K562 (cell line): ENCODE results near the gene PRKG1. TPM values are rescaled to one million over a fixed set of nuclear protein-coding genes. Genes with fewer than 3 reads are reported as not detected.

Experiments
- ATAC-seq: fragments of 200-7000 bp; cut with Tn5 transposase; 3 replicates; pipeline ENCODE4 v1.9.1; 2020; ENCODE audit warnings: moderate library complexity
- BruUV-seq: library from RNA; stranded (reverse); fragments of 400-500 nt; replicated peaks from 2 replicates; lab custom pipeline; 2021; lab: Mats Ljungman, UMichigan
- CTCF ChIA-PET: fragments of 300-600 bp; formaldehyde crosslinking; extraction: SDS; loops from one replicate; lab custom pipeline; 2021; ENCODE audit warnings: low intra/inter-chr PET ratio; lab: Yijun Ruan, JAX
- POLR2A ChIA-PET: fragments of 300-600, 350-650 bp; sonication (Branson Sonifier 250); formaldehyde crosslinking; extraction: SDS; loops from one replicate; lab custom pipeline; 2021; ENCODE audit warnings: antibody characterized with exemption, inconsistent platforms; lab: Yijun Ruan, JAX
- DNase-seq, 4 experiments: peaks; one replicate each; pipeline versions ENCODE4 v3.0.0 to v3.0.0-alpha.2; 2011 to 2018; ENCODE audit warnings: low spot score in 3 of 4, mixed read lengths in 3 of 4; ENCODE audit errors: extremely low read depth in 1 of 4
- FAIRE-seq: peaks from 2 replicates; lab custom pipeline; 2011; peaks lifted over from hg19 to GRCh38; lab: Jason Lieb, UNC
- H2AFZ ChIP-seq: 2 replicates; pipeline ENCODE4 v1.6.0; 2011; ENCODE audit warnings: low read depth, low read length, control low read depth, inconsistent platforms
- H3K27ac ChIP-seq: fragments of 200-600 bp; 3 replicates; pipeline ENCODE4 v1.8.0; 2011; ENCODE audit warnings: low read depth, mild to moderate bottlenecking, control low read depth, inconsistent platforms, low read length, moderate library complexity, mixed read lengths; ENCODE audit errors: extremely low read depth
- H3K27me3 ChIP-seq, 2 experiments: fragments of 300-600 bp in 1 of 2; 2 replicates in 1 of 2; 3 replicates in 1 of 2; pipeline versions ENCODE4 v1.6.0 to v1.8.0; 2011; ENCODE audit warnings: inconsistent platforms in 2 of 2, low read length in 2 of 2, mild to moderate bottlenecking in 1 of 2, mixed read lengths in 1 of 2, moderate library complexity in 1 of 2; ENCODE audit not compliant: control insufficient read depth in 2 of 2, insufficient read depth in 2 of 2
- H3K36me3 ChIP-seq: fragments of 300-600 bp; 3 replicates; pipeline ENCODE4 v1.8.0; 2011; ENCODE audit warnings: mild to moderate bottlenecking, low read length, inconsistent platforms; ENCODE audit not compliant: control insufficient read depth, insufficient read depth
- H3K4me1 ChIP-seq, 2 experiments: fragments of 200-600 bp in 1 of 2; replicated peaks in 1 of 2; 2 replicates in 1 of 2; 3 replicates in 1 of 2; pipeline versions ENCODE4 v1.5.1 to v1.8.0; 2011; ENCODE audit warnings: inconsistent platforms in 2 of 2, low read length in 2 of 2, mild to moderate bottlenecking in 1 of 2, mixed read lengths in 1 of 2, moderate library complexity in 1 of 2; ENCODE audit not compliant: control insufficient read depth in 2 of 2, insufficient read depth in 2 of 2
- H3K4me2 ChIP-seq: 2 replicates; pipeline ENCODE4 v1.6.1; 2011; ENCODE audit warnings: low read length, control low read depth, inconsistent platforms, mixed read lengths; ENCODE audit not compliant: insufficient read depth
- H3K4me3 ChIP-seq: fragments of 200-600 bp; sonication (generic), shearing (Covaris generic); 2 replicates; pipeline ENCODE4 v1.5.1; 2016; ENCODE audit warnings: control low read depth, inconsistent platforms
- H3K79me2 ChIP-seq: fragments of 200-600 bp; 3 replicates; pipeline ENCODE4 v1.8.0; 2011; ENCODE audit warnings: low read length, inconsistent platforms; ENCODE audit not compliant: control insufficient read depth, insufficient read depth
- H3K9ac ChIP-seq, 2 experiments: 2 replicates each; pipeline versions ENCODE4 v1.6.0 to v1.6.1; 2011; ENCODE audit warnings: low read depth in 2 of 2, low read length in 2 of 2, control low read depth in 1 of 2, inconsistent platforms in 1 of 2, mild to moderate bottlenecking in 1 of 2, mixed read lengths in 1 of 2; ENCODE audit not compliant: insufficient read depth in 1 of 2
- H3K9me1 ChIP-seq: one replicate; pipeline ENCODE4 v1.6.0; 2011; ENCODE audit warnings: inconsistent platforms, mild to moderate bottlenecking, low read length, moderate library complexity; ENCODE audit not compliant: control insufficient read depth, insufficient read depth
- H3K9me3 ChIP-seq: replicated peaks from 2 replicates; pipeline ENCODE4 v1.5.1; 2011; ENCODE audit warnings: low read depth, low read length, inconsistent platforms; ENCODE audit not compliant: control insufficient read depth, insufficient read depth
- H4K20me1 ChIP-seq: replicated peaks from 2 replicates; pipeline ENCODE4 v1.6.1; 2011; ENCODE audit warnings: low read length, inconsistent platforms, mixed read lengths; ENCODE audit not compliant: control insufficient read depth, insufficient read depth
- BRCA1 ChIP-seq, 2 experiments: fragments of 450-650 bp in 1 of 2; sonication (generic) in 1 of 2; formaldehyde crosslinking in 1 of 2; IDR thresholded peaks; 2 replicates each; pipeline versions ENCODE4 v1.5.0 to v1.6.1; 2017 to 2020; ENCODE audit warnings: mild to moderate bottlenecking in 1 of 2, missing genetic modification reagents in 1 of 2
- EP300 ChIP-seq: IDR thresholded peaks from 2 replicates; pipeline ENCODE4 v1.6.1; 2012; ENCODE audit warnings: low read length, improper control_type of control experiment
- FOXK1 ChIP-seq: sonication (generic); formaldehyde crosslinking; IDR thresholded peaks from 2 replicates; pipeline ENCODE4 v1.8.0; 2022; ENCODE audit warnings: missing genetic modification reagents, mild to moderate bottlenecking, borderline replicate concordance
- HMG20A ChIP-seq: fragments of 450-650 bp; formaldehyde crosslinking; conservative IDR thresholded peaks from 2 replicates; pipeline ENCODE4 v1.4.0; 2020; ENCODE audit warnings: mild to moderate bottlenecking, mixed read lengths
- ILK ChIP-seq: fragments of 450-650 bp; IDR thresholded peaks from 2 replicates; pipeline ENCODE4 v1.6.1; 2016; ENCODE audit warnings: missing genetic modification characterization, low read depth, mild to moderate bottlenecking, missing compliant biosample characterization, moderate library complexity, borderline replicate concordance
- MAFG ChIP-seq: fragments of 450-650 bp; conservative IDR thresholded peaks from 2 replicates; pipeline ENCODE4 v1.6.1; 2016; ENCODE audit warnings: missing genetic modification characterization, missing compliant biosample characterization
- NFIC ChIP-seq: fragments of 450-650 bp; IDR thresholded peaks from 2 replicates; pipeline ENCODE4 v1.6.1; 2017; ENCODE audit warnings: mild to moderate bottlenecking, inconsistent platforms
- NR3C1 ChIP-seq: sonication (generic); formaldehyde crosslinking; IDR thresholded peaks from 2 replicates; pipeline ENCODE4 v1.8.1; 2022; ENCODE audit warnings: missing genetic modification reagents
- PCBP1 ChIP-seq: fragments of 200-400 bp; formaldehyde crosslinking; IDR thresholded peaks from 2 replicates; pipeline ENCODE4 v1.6.1; 2018; ENCODE audit warnings: mild to moderate bottlenecking, low read depth, low read length; ENCODE audit not compliant: poor library complexity, severe bottlenecking
- POLR3A ChIP-seq: IDR thresholded peaks from 2 replicates; pipeline ENCODE4 v1.6.1; 2011; ENCODE audit warnings: borderline replicate concordance, mild to moderate bottlenecking, moderate library complexity; ENCODE audit not compliant: insufficient read length, insufficient read depth; ENCODE audit errors: extremely low read depth
- PRPF4 ChIP-seq: fragments of 200-400 bp; formaldehyde crosslinking; IDR thresholded peaks from one replicate; pipeline ENCODE4 v1.6.1; 2017; ENCODE audit warnings: low read length, low read depth, mild to moderate bottlenecking; ENCODE audit not compliant: insufficient read depth, poor library complexity, severe bottlenecking
- RCOR1 ChIP-seq, 2 experiments: IDR thresholded peaks; 2 replicates each; pipeline ENCODE4 v1.6.1; 2012; ENCODE audit warnings: low read depth in 2 of 2, low read length in 2 of 2, borderline replicate concordance in 1 of 2, improper control_type of control experiment in 1 of 2
- SMC3 ChIP-seq: conservative IDR thresholded peaks from 2 replicates; pipeline ENCODE4 v1.6.1; 2011; ENCODE audit warnings: low read depth, low read length, improper control_type of control experiment; ENCODE audit not compliant: insufficient read depth
- SRSF9 ChIP-seq: fragments of 200-400 bp; formaldehyde crosslinking; IDR thresholded peaks from 2 replicates; pipeline ENCODE4 v1.6.1; 2017; ENCODE audit warnings: low read depth, low read length, borderline replicate concordance
- TAF15 ChIP-seq: fragments of 200-400 bp; formaldehyde crosslinking; IDR thresholded peaks from 2 replicates; pipeline ENCODE4 v1.6.1; 2017; ENCODE audit warnings: mild to moderate bottlenecking, low read depth, low read length, moderate library complexity
- ZBED1 ChIP-seq: IDR thresholded peaks from 2 replicates; pipeline ENCODE4 v1.6.1; 2014
- ZBTB1 ChIP-seq: sonication (generic); formaldehyde crosslinking; IDR thresholded peaks from 2 replicates; pipeline ENCODE4 v1.8.1; 2023; ENCODE audit warnings: missing genetic modification reagents, low read depth, mild to moderate bottlenecking, borderline replicate concordance
- ZNF282 ChIP-seq: sonication (generic); formaldehyde crosslinking; IDR thresholded peaks from 2 replicates; pipeline ENCODE4 v1.8.1; 2023; ENCODE audit warnings: missing genetic modification reagents
- ZNF707 ChIP-seq: fragments of 250-450 bp; sonication (Bioruptor Pico); conservative IDR thresholded peaks from 2 replicates; pipeline ENCODE4 v1.8.0; 2022; ENCODE audit warnings: inconsistent platforms, mild to moderate bottlenecking, moderate library complexity
- WGBS: fragments of 100-300 bp; shearing (Covaris generic); methylation state at CpG from one replicate; pipeline ENCODE4 v1.1.6; 2016; ENCODE audit warnings: low coverage, mixed read lengths; ENCODE audit not compliant: insufficient coverage; ENCODE audit errors: missing lambda C conversion rate; 5-methylcytosine and 5-hydroxymethylcytosine counted together
- in situ Hi-C: fragments of 300-500 bp; cut with MboI; formaldehyde crosslinking; loops from 4 replicates; pipeline ENCODE4 v1.15.0; 2018; ENCODE audit warnings: inconsistent platforms, mixed read lengths
- intact Hi-C: fragments of 100-400 bp; cut with micrococcal nuclease; formaldehyde crosslinking; loops from 2 replicates; pipeline ENCODE4 v1.14.2; 2022
- polyA plus RNA-seq, 8 experiments: library from polyadenylated mRNA; depleted of rRNA in 4 of 8; stranded (reverse) in 5 of 8; unstranded in 3 of 8; fragments of >200 nt; fragmentation: Nextera tagmentation in 2 of 8; fragmentation: Illumina TruSeq in 1 of 8; extraction: Ambion mirVana in 2 of 8; extraction: Trizol in 1 of 8; gene quantifications; 2 replicates each; pipeline versions ENCODE4 v1.2.1 to v1.2.3, GENCODE V29; 2011 to 2014; ENCODE audit warnings: inconsistent platforms in 1 of 8, missing spikeins in 1 of 8
- total RNA-seq, 7 experiments: library from RNA; depleted of rRNA in 6 of 7; stranded (reverse); fragments of >200 nt in 6 of 7; fragmentation: Illumina TruSeq in 2 of 7; extraction: Trizol in 2 of 7; gene quantifications; 2 replicates each; pipeline versions ENCODE4 v1.2.1 to v1.2.3, GENCODE V29; 2011 to 2021; ENCODE audit warnings: low replicate concordance in 1 of 7

The PRKG1 gene
- total and polyA plus RNA-seq, 9 of the 15 experiments (the other 6 are each of a cell fraction or from before 2014, with no cell fraction given): 0.22 TPM; not detected in 8

DNA sequence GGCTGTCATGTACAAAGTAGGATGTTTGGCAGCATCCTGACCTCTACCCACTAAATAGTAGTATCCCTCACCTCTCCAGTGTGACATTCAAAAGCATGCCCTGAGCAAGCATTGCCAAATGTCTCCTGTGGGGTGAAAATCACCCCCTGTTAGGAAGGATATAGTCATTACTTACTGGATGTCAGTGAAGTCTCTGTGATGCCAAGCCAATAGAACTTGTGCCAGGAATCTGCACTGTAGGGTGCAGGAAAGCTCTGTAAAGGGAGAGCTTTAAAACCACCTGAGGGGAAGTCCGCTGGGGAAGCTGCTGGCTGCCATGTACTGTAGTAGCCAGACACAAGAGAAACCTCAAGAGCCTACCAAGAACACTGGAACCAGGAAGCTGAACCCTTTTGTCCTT is 1069.1 kb downstream of the PRKG1 start:
- no peaks in the 10 kb centered on the region for H3K79me2 ChIP-seq
- no peak overlapping the region for H3K9ac ChIP-seq
- ChIA-PET CTCF (no interaction called here), POLR2A (no interaction called here)
- H3K27me3 ChIP-seq: no peaks in the 10 kb centered on the region
- in situ Hi-C loops: no loop called here
- no TSS peak for BruUV-seq
- H3K9me1 ChIP-seq: no peaks in the 10 kb centered on the region
- no peak overlapping the region for H3K4me3 ChIP-seq
- no peaks in the 10 kb centered on the region for H3K9me3 ChIP-seq
- no peak for DNase-seq
- no peaks in the 10 kb centered on the region for H4K20me1 ChIP-seq
- no peak for FAIRE-seq
- no peak overlapping the region for H3K4me2 ChIP-seq
- H2AFZ ChIP-seq: no peak overlapping the region
- WGBS: 0% methylated on average over 1 of the region's 1 CpG
- TF ChIP-seq SRSF9 (no peak), EP300 (no peak), POLR3A (no peak), SMC3 (no peak), ZBED1 (no peak), ZNF707 (CRISPR knock-in tag) (no peak), FOXK1 (no peak), HMG20A (no peak), TAF15 (no peak), PCBP1 (no peak), NR3C1 (CRISPR knock-in tag) (no peak), RCOR1 (IDR thresholded peaks at IDR 0.05; ENCODE audit: borderline replicate concordance in 1 of 2, low read depth in 2 of 2, low read length in 2 of 2) (no peak), ZBTB1 (CRISPR knock-in tag) (no peak), ZNF282 (no peak), MAFG (tag) (no peak), ILK (tag) (no peak), PRPF4 (no peak), BRCA1 (IDR thresholded peaks at IDR 0.05) (no peak), BRCA1 (CRISPR knock-in tag; IDR thresholded peaks at IDR 0.05) (no peak), NFIC (no peak)
- H3K36me3 ChIP-seq: no peaks in the 10 kb centered on the region
- no peak for ATAC-seq
- H3K4me1 ChIP-seq: no peaks in the 10 kb centered on the region
- no peak overlapping the region for H3K27ac ChIP-seq
- intact Hi-C loops: no loop called here
